ENCODE data around the gene MYOZ3.

The MYOZ3 gene

GRCh38 chr5:150642991-150643710, 17.9 kb upstream of the MYOZ3 start:
- DNase-seq = no peak

GRCh38 chr5:150644058-150644457, 17.0 kb upstream of the MYOZ3 start:
- peak; percentile 89 for DNase-seq

DNA sequence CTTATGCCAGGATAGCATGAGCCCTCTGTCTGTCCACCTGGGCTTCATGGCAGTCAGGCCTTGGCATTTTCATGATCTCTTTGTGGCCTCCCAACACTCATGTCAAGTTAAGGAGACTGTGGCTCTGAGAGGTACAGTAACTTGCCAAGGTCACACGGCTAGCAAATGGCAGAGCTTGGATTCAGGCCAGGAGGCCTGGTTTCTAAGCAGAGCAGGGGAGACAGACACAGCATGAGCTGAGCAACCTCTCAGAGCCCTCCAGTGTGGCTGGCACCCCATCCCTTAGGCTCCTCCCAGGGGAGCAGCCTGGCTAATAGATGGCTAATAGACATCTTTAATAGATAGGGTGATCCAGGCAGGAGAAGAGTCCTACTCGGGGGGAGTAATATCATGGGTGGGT, 16.5 kb upstream of the MYOZ3 start:
- DNase-seq = no peak

DNA sequence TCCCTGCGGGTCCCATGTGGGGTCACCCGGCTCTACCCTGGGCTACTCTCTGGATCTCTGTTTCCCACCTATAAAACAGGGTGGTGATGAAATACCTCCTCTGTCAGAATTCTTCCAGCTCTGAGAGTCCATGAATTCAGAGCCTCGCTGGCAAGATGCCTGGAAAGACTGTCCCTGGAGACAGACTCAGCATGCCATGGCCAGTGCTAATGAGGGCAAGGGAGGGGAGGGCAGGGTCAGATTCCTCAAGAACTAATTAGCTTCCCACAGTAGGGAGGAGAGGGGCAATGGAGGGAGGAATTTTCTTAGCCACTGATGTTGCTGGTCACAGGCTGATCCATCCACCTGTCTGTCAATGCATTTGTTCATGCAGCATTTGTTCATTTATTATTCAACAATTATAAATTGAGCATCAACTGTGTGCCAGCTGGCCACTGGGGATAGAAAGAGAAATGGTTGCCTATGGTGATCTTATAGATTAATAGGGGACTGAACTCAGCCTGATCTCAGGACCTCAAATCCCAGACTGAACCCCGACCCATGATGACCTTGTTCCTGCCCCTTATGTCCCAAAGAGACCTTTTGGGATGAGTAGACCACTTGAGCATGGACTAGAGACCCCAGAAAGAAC, 15.9 kb upstream of the MYOZ3 start:
- peak; percentile 87 for DNase-seq

GRCh38 chr5:150647275-150648251, 13.5 kb upstream of the MYOZ3 start:
- DNase-seq = peak; percentile 58

- no peak for DNase-seq
These were observed 12.6 kb upstream of the MYOZ3 start for GRCh38 chr5:150648294-150649107.

GRCh38 chr5:150649108-150650020, 11.7 kb upstream of the MYOZ3 start:
- no peak for DNase-seq

GRCh38 chr5:150650021-150651006, 10.7 kb upstream of the MYOZ3 start:
- DNase-seq = no peak

DNA sequence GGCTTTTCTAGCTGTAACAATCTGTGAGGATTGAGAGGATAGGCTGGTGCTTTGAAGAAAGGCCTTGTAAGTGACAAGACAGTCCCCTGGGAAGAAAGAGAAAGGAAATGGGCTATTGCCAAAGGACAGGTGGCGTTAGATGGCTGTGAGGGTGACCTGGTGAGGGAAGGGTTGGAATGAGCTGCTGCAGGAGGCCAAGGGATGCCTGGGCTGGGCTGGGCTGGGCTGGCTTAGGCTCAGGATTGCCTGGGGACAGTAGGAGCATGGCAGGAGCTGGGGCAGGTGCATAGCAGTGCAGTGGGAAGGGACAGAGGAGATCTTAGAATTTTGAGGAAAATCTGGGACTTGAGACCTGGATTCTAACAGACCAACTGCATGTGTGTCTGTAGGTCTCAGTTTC, 9.7 kb upstream of the MYOZ3 start:
- no peak for DNase-seq

GRCh38 chr5:150651924-150652671, 9.0 kb upstream of the MYOZ3 start:
- no peak for DNase-seq

DNA sequence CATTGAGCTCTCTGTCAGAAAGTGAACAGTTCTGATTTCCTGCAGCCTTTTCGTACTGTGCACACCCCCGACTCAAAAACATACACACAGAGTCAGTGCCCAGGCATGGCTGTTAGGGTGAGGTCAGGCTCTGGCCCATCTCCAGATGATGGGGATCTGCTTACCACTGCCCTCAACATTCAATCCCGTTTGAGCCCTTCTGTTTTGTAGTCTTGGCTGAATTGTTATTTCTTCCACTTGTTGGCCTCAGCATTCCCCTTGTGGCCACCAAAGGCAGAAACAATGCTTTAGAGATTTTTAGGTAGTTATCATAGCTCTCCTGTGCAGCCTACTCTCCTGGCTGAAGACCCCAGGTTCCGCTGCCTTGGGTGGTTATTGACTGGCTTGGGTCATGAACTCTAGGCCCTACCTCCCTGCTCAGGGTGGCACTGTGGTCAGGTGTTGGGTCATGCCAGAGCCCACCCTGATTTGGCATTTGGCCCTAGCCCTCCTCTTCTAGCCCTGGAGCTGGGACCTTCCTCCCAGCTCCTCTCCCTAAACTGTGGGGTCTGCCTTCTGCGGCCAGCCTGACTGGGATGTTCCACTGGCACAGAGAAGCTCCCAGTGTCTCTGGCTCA, 7.8 kb upstream of the MYOZ3 start:
- DNase-seq = no peak

GRCh38 chr5:150653762-150654556, 7.1 kb upstream of the MYOZ3 start:
- DNase-seq = no peak

DNA sequence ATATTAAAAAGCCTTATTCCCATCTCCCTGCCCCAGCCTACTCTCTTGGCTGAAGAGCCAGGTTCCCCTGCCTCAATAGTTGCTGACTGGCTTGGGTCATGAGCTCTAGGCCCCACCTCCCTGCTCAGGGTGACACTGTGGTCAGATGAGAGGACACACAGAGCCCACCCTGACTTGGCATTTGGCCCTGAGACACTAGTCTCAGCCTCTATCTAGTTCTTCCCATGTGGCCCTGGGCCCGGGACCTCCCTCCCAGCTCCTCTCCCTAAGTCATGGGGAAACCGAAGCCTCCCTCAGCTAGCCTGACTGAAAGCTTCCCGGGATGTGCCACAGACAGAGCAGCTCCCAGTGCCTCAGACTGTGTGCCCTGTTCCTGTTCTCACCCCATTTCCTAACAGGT, 5.8 kb upstream of the MYOZ3 start:
- DNase-seq = no peak

GRCh38 chr5:150656191-150657132, 4.6 kb upstream of the MYOZ3 start:
- peak; percentile 88 for DNase-seq

GRCh38 chr5:150658121-150658520, 2.9 kb upstream of the MYOZ3 start:
- peak; percentile 34 for DNase-seq

GRCh38 chr5:150658699-150659265, 2.3 kb upstream of the MYOZ3 start:
- DNase-seq = peak; percentile 67

Data from islet precursor cell (in vitro differentiated cells).